LNCaP clone FGC (cell line): ENCODE measurements around the gene NFIA.
"Not testable (repeated sequence)": the region's sequence is repeated elsewhere in the genome, so short reads cannot be mapped to it uniquely, and the experiment has no call there.

Source experiments
- DNase-seq: peaks from one replicate; pipeline ENCODE4 v3.0.0-alpha.2; 2011; ENCODE audit warnings: low read depth
- H3K4me3 ChIP-seq: 2 replicates; pipeline ENCODE4 v1.5.1; 2011; ENCODE audit warnings: mild to moderate bottlenecking, low read depth, low read length, control low read depth
- TF ChIP-seq, protein P1 (sequence below): IDR thresholded peaks from 2 replicates; pipeline ENCODE4 v1.5.1; 2012; ENCODE audit warnings: mild to moderate bottlenecking; ENCODE audit not compliant: control insufficient read depth, insufficient read depth; ENCODE audit errors: extremely low read depth

Gene NFIA

DNA sequence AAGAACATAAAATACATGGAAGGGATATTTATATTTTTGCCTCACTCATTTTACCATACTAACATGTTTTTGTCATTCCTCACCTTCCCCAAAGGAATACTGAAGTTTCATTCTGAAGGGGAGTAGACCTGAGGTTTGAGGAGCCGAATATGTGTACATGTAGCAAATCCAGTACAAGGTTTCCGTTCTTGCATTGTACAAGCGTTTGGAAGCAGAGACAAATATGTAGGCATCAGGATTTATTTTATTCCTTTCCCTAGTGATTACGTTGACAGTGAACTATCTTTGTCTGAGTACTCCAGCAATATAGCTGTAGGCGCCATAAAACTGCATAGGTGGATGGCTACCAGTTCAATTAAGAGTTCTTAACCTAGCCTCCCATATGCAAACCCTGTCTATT is 191.5 kb downstream of the NFIA start:
- no peak for DNase-seq
- H3K4me3 ChIP-seq, result no peak overlapping the region
- TF ChIP-seq, protein P1, sequence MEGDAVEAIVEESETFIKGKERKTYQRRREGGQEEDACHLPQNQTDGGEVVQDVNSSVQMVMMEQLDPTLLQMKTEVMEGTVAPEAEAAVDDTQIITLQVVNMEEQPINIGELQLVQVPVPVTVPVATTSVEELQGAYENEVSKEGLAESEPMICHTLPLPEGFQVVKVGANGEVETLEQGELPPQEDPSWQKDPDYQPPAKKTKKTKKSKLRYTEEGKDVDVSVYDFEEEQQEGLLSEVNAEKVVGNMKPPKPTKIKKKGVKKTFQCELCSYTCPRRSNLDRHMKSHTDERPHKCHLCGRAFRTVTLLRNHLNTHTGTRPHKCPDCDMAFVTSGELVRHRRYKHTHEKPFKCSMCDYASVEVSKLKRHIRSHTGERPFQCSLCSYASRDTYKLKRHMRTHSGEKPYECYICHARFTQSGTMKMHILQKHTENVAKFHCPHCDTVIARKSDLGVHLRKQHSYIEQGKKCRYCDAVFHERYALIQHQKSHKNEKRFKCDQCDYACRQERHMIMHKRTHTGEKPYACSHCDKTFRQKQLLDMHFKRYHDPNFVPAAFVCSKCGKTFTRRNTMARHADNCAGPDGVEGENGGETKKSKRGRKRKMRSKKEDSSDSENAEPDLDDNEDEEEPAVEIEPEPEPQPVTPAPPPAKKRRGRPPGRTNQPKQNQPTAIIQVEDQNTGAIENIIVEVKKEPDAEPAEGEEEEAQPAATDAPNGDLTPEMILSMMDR, result no peak

DNA sequence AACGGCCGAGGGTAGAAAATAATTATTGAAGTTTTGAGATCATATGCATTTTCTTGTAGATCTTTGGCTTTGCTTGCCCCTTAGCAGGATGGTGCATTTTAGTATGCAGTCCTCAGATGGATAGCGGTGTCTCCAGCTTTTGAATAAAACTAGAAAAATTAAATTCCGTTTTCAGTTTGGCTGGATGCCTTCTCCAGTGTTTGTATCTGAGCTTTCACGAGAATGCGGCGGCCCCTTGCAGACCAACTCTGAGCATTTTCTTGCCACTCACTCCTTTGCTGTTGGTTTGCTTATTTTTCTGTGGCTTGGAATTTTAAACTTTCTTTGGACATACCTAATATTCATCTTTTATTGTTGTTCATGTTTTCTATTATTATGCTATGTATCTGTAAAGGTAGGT is 192.6 kb downstream of the NFIA start:
- H3K4me3 ChIP-seq, result no peak overlapping the region
- TF ChIP-seq, protein P1, result no peak
- DNase-seq, result no peak

DNA sequence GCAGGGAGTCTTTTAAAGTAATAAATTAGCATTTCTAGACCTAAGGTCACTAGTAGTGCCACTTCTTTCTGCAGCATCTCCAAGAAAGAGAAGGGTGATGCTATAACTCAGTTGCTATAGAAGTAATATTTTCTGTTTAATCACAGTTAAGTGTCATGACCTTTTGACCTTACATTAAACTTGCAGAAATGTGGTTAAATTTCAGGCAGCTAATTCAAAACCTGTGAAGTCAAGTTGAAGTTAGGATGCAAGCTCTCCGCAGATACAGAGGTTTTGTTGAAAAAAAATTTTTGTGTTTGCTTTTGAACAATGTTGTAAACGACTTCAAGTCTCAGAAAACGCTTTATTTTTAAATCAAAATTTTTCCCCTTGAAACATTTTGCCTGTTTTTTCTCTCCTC is 193.9 kb downstream of the NFIA start:
- DNase-seq, result no peak
- TF ChIP-seq, protein P1, result no peak
- no peak overlapping the region for H3K4me3 ChIP-seq

DNA sequence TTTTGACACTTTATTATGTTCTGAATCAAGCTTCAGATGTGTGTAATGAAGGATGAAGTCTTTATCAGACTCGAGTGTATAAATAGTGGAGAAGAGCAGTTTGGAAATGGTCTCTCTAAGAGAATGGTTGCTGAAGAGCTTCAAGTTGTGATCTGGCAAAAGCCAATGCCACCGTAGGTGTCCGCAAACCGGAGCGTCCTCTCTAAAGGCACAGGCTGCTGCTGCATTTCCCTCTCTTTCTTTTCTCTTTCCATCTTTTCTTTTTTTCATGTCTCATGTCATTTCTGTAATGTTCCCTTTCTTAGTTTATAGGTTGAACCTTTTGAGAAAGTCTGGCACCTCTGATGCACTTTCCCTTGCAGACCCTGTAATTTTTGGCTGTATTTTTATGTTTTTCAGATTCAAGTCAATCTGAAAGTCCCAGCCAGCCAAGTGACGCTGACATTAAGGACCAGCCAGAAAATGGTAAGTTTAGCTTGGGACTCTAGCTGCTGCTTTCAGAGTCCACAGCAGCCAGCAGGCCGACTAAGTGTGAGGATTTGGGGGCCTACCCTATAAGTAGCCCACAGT is 194.8 kb downstream of the NFIA start:
- H3K4me3 ChIP-seq, result no peak overlapping the region
- no peak for DNase-seq
- TF ChIP-seq, protein P1, result no peak

DNA sequence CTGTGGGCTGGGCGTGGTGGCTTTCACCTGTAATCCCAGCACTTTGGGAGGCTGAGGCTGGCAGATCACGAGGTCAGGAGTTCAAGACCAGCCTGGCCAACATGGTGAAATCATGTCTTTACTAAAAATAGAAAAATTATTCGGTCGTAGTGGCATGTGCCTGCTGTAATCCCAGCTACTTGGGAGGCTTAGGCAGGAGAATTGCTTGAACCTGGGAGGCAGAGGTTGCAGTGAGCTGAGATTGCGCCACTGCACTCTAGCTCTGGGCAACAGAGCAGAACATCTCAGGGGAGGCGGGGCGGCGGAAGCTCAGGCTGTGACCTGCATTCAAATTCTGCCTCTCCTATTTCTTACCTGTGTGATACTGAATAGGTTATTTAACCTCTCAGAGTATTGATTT is 196.1 kb downstream of the NFIA start:
- not testable (repeated sequence) for DNase-seq

DNA sequence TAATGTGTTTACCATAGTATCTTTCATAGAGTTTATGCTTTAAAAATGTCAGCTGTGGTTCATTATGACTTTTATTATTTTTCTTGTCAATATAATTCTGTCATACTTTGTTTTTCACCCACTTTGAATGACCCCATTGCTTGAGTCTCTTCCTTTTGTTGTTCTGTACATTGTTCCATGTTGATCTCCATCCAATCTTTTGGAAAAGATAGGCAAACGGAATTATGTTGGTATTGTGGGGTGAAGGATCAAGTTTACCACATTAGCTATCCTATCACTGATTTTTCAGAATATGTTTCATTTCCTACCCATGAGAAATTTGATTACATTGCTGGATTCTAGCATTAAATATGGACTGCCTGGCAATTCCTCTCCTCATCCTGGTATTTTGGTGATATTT is 196.6 kb downstream of the NFIA start:
- no peak for DNase-seq
- TF ChIP-seq, protein P1, result no peak
- no peak overlapping the region for H3K4me3 ChIP-seq

More for the DNA sequence above, 196.1 kb downstream of the NFIA start:
- H3K4me3 ChIP-seq, result not testable (repeated sequence)

DNA sequence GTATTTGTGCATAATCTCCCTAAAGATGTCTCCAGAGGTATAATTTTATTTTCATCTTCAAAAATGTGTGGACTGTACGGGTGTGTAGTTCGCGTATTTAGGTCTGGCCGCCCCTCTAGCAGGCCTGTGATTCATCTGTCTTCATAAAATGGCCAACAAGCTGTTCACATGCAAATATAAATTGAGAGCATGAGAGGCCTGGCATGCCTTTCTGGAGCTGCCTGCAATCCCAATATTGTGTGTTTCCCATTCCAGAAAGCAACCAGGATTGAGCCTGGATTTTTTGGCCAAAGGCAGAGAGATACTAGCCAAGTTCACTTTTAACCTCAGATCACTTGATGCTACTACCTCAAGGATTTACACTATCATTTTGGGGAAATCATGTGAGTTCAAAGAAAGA is 197.2 kb downstream of the NFIA start:
- TF ChIP-seq, protein P1, result no peak
- no peak for DNase-seq

More for the DNA sequence above, 197.2 kb downstream of the NFIA start:
- H3K4me3 ChIP-seq, result no peak overlapping the region
